NCI-H345 (cell line): ENCODE measurements around the gene AKR7A2.

Experiments
- DNase-seq: peaks from one replicate; lab custom pipeline; 2025; lab: John Stamatoyannopoulos, UW

Gene AKR7A2

DNA sequence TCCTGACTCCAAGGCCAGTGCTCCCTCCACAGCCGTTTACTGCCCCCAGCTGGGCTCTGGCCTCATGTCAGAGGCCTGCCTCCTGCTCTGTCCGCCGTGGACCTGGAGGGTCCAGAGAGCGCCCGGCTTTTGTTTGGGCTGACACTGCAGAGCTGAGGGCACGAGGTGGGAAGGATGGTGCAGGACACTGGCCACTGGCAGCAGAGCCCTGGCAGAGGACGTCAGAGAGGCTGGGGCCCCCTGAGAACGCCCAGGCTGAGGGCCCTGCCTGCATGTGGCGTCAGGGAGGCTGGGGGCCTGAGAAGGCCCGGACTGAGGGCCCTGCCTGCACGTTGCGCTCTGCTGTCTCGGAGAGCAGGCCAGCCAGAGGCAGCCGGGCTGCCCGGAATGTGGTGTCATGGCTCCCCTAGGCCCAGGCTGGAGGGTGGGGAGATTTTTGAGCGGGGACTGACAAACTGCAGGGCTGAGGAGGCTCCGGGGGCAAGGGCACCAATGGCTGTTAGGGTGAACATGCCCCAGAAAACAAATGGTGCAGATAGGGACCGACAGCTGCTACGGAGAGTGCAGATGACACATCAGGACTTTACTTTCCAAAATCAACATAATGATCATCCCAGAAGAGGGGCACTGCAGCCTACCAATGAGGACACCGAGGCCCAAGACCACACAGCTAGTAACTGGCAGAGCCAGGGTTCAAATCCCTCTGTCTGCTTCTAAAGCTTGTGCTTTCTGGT lies 31.8 kb upstream of the AKR7A2 start:
- no peak for DNase-seq

DNA sequence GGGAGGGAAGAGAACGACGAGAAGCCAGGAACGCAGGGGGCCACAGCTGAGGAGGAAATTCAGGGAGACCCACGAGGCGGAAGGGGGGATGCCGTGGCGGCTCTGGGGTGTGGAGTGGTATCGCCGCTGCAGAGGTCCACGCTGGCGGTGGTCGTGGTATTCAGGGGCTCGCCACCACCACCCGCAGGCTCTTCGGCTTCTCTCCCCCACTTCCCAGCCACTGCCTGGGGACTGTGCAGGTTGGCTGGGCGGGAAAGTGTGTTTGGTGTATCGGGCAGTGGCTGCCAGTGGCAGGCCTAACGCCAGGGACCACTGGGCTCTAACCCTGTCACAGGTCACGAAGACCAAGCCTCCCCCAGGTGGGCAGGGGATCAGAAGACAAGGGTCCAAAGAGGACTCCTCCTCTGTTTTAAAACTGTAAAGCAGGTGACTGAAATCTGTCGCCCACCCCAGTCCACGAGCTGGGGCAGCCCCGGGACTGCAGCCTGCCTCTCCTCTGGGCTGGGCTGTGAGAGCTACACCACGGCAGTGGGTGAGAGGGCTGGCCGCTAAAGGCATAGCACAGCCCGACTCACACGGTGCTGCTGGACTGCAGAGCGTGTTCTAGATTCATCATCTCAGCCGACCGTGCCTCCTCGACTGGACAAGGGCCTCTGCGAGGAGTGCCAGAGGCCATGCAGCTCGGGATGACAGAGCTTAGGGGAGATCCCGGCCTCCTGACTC lies 31.1 kb upstream of the AKR7A2 start:
- no peak for DNase-seq

DNA sequence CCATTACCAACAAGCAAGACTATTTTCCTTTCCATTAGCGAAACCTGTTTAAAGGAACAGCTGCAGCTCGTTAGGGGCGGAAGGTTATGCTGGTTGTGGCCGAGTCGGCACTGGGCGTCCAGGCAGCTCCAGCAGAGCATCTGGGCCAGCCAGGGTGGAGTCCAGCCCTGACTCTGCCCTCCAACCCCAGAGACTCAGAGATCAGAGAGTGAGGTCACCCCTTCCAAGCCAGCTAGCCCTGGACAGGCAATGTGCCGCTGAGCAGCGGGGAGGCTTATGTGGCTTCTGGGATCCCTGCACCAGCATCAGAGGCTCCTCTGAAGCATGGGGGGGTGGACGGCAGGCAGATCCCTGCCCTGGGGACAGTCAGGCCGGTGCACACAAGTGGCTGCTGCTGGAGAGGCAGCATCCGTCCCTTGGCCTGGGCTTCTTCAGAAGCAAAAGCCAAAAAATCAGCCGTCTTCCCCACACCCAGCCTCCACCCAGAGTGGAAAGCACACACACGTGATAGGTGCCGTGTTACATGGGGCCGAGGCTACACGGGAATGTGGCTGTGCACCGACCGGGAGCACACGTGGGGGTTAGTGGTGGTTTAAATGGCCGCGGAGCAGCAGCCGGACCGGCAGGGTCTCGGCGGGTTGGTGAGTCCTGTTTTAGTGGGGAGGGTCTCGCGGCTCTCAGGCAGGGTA lies 30.3 kb upstream of the AKR7A2 start:
- no peak for DNase-seq

DNA sequence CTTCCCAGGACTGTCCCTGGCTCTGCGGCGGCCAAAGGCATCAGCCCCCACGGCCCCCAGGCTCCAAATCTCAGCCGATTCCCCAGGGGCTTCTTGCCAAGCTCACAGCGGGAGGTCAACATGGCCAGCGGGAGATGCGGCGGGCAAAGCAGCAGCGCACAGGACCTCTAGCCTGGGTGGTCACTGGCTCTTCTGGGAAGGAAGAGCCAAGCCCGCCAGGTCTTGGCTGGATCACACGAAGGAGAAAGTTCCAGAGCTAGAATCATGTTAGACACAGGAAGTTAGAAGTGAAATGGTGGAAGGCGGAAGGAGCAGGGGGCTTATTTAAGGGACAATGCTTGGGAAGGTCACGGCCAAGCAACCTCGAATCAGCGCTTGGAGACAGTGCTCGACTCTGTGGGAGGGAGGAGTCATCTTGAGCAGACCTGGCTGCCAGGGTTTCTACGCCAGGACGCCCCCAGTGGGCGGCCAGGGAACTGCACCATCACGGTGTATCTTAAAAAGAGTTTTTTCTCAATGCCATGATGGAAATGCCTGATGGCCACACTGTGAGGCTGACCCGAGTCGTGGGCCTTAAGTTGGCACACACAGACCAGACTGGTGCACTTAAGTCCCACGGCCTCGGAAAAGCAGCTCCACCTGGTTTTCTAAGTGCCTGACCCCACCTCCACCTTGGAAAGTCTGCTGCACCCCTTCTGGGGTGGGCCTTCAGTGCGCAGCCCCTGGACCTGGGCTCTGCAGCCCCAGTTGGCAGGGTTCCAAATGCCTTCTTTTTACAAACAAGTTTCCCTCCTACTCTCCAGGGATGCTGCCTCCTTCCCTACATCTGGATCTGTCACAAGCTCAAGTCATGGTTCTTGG lies 29.5 kb upstream of the AKR7A2 start:
- peak; percentile 45 for DNase-seq

DNA sequence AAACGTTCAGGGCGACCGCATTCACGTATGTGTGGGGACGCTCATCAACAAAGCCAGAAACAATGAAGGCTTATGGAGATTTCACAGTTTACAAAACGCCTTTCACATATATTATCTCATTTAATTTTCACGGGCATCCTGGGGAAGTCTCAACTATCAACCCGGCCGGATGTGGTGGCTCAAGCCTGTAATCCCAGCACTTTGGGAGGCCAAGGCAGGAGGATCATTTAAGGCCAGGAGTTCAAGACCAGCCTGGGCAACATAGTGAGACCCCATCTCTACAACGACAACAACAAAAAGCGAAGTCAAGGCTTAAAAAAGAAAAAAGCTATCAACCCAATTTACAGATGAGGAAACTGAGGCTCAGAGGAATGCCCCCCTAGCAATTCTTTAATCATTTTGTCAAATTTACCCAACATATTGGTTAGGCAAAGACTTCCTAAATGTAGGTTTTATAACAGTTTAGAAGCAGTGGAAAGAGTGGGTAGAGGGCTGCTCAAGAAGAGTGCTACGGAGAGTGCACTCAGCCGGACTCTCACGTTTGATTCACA lies 28.5 kb upstream of the AKR7A2 start:
- no peak for DNase-seq

DNA sequence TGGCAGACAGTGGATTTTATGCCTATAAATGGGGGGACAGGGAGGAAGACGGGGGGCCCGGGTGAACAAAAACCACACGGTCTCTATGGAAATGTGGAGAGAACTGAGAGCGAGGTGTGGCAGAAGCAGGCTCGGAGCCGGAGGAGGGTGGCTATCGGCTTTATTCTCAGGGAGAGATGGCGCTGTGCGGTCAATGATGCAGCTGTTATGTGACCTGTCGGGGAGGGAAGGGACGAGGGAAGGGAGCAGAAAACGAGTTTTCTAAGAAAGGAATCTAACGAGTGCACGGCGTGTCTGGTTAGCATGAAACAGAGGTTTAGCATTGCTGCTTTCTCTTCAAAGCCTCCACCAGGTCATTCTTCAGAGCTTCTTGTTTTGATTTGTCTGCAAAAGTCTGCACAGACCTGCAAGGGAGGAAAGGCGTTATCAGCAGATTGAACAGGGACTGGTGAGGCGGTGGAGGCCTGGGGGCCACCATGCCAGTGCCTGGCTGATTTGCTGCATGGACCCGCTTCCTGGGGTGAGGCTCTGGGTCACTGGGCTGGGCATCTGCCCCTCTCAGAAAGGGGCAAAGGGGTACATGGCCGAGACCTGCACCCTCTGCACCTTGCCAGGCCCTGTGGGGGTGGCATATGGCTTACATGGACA lies 27.4 kb upstream of the AKR7A2 start:
- no peak for DNase-seq

DNA sequence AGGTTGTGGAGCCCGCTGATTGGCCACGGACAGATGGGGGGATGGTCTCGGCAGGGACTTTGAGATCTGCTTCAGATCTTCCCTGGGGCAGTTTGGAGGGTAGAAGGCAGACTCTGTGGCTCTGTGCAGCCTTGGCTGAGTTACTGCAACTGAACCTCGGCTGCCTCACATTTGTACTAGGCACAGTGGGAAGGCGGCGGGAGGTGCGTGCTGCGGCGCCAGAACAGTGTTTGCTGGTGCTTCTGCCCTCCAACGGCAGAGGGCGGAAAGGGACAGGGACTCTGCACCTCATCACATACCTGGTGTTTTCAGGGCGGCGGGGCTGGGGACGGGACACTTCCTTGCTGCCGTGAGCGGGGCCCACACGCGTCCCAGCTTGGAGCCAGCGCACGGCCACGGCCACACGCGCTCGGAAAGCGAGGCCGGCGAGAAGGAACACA lies 26.4 kb upstream of the AKR7A2 start:
- DNase-seq: peak; percentile 80

DNA sequence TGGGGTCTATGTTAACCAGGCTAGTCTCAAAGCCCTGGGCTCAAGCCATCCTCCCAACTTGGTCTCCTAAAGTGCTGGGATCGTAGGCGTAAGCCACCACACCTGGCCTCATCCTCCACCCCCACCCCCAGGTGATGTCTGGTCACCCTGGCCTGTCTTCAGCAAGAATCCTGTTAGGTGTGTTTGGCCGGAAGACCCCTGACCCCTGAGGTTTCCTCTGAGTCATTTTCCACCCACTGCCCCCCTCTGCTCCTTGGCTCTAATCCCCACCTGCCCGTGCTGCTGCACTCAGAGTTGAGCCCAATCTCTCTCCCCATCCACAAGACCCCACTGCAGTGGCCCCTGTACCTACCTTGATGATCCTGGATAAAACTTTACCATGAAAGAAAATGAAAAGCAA lies 25.3 kb upstream of the AKR7A2 start:
- DNase-seq: no peak

DNA sequence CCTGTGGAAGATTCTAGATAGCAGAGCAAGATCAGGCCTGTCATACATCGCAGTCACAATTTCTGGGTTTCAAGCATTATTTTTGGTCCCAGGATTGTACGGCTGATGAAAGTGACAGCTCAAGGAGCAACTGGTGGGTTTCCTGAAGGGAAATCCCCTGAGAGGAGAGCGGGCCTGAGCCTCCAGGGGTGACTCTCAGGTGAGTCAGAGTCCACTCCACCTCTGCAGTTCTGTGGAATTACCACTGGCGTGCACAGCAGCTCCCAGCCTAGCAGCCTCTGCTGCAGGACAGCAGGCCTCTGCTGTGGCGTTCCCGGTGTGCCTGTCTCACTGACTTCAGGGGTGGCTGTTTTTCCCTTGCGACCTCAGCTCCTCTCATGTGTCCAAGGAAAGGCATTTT lies 24.6 kb upstream of the AKR7A2 start:
- no peak for DNase-seq

DNA sequence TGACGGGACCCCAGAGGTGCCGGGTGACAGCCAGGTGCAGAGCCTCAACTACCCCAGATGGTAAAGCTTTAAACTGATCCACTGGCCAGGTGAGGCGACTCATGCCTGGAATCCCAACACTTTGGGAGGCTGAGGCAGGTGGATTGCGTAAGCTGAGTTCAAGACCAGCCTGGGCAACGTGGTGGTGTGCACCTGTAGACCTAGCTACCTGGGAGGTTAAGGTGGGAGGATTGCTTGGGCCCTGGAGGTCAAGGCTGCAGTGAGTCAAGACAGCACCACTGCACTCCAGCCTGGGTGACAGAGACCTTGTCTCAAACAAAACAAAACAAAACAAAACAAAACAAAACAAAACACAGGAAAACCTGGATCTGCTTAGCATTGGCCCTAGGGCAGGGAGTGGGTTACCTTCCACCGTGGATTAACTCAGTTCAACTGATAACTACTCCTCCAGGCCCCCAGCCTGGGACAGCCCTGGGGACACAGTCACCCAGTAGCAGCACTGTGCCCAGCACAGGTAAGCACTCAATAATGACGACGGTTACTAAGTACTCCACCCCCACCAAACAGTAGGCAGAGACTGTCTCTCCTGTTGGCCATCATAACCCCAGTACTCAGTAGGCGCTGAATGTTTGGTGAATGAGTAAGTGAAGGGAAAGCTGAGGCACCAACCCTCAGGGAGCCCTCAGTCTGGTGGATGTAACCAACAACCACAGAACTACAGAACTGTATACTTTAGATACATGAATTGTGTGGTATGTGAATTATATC lies 21.8 kb upstream of the AKR7A2 start:
- no peak for DNase-seq

DNA sequence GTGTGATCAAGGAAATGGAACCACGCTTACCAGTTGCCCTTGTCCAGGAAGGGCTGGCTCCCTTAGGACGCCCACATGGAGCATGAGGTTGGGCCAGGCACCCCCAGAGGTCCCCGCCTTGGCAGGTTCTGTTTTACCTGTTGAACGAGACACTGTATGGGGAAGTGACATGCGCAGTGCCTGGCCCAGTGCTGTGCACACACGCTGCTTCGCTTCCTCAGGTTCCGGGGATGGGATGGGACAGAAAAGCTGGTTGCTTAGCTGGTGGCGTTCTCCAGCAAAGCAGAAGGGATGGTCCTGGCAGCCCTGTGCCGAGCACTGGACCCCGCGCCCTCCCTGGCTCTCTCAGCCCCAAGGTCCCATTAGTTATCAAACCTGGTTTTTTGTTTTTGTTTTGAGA lies 20.9 kb upstream of the AKR7A2 start:
- no peak for DNase-seq

DNA sequence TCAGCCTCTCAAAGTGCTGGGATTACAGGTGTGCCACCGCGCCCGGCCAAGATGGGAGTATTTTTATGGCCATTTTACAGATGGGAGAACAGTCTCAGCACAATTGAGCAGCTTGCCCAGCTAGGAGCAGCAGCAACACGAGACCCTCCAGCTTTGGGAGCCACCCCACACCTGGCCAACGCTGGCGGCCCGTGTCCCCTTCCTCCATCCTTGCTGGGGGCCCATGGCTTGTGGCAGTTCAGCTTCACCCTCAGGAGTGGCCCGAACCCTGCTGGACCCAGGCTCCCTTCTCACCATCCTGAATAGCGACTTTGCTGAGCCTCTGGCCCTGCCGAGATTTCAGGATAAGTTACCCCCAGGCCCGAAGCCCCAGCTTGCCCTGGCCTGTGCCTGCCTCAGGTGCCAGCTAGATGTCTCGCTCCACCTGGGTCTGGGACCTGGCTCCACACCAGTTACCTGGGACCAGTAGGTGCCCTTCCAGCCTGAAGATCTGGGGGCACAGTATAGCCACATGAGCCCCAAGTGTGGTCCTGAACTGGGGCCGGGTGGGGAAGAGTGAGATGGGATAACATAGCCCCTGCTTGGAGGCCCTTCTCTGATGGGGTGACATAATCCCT lies 19.4 kb upstream of the AKR7A2 start:
- DNase-seq: no peak

DNA sequence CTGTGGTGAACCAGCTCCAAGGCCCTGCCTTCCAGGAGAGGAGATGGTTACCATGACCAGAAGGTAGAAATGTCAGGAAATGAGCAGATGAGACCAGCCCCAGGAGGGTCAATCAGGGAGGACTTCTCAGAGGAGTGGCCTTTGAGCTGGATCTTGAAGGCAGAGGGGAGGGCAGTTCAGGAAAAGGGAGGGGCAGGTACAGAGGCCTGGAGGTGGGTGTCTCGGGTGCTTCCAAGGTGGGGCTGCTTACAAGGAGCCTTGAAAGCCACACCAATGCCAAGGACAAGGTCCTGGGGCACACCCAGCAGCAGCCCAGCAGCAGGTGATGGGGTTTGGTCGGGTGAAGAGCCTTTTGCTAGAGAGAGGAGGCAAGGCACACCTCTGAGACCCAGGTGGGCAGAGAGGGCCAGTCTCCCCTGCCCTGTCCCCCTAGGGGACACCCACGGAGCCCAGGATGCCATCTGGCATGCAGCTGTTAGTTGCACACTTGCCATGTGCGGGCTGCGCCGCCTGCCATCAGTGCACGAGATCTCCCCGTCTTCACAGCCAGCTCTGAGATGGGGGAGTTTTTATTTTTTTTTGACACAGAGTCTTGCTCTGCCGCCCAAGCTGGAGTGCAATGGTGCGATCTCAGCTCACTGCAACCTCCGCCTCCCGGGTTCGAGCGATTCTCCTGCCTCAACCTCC lies 18.6 kb upstream of the AKR7A2 start:
- no peak for DNase-seq

DNA sequence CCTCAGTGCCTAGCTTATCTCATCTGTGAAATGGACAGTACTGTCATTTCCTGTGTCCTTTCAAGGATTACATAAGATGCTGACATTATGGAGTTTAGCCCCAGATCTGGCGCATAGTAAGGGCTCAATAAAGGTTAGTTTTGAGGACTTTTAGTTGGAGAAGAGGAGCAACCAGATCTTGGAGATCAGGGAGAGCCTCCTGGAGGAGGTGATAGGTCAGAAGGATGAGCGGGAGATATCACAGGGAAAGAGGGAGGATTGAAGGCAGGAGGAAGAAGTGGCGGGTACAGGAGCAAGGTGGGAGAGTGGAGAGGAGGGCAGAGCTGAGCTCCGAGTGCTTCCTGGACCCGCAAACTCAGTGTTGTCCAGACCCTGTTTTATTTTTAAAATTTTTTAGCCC lies 17.7 kb upstream of the AKR7A2 start:
- DNase-seq: no peak

DNA sequence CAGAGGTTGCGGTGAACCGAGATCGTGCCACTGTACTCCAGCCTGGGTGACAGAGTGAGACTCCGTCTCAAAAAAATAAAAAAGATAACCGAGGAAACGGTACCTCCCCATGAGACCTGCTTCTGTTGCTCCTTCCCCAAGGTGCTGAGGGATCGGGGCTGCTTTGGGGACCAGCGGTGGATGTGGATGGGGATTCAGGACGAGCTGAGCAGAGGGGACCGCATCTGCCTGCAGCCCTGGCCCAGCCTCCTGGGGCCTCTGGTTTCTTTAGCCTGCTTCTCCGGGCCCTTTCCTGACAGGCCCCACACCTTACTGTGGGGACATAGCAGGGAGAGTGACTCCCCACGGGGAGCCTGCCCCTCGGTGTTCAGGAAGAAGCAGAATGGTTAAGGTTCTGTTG lies 17.2 kb upstream of the AKR7A2 start:
- no peak for DNase-seq

DNA sequence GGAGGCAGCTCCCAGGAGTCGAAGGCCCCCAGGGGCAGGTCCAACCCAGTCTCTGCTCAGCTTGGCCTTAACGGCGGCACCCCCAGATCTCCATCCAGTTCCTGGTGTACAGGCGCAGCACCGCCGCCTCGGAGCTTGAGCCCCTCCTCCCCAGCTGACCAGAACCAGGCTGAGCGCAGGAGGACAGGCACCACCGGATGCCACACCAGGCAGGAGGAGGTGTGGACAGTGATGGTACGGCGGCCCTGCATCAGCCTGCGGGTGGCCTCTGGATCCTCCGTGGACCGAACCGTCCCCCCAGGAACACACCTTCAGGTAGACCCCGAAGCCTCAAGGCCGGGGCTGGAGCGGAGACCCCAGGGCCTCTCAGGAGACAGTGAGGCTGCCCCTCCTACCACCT lies 16.5 kb upstream of the AKR7A2 start:
- no peak for DNase-seq

DNA sequence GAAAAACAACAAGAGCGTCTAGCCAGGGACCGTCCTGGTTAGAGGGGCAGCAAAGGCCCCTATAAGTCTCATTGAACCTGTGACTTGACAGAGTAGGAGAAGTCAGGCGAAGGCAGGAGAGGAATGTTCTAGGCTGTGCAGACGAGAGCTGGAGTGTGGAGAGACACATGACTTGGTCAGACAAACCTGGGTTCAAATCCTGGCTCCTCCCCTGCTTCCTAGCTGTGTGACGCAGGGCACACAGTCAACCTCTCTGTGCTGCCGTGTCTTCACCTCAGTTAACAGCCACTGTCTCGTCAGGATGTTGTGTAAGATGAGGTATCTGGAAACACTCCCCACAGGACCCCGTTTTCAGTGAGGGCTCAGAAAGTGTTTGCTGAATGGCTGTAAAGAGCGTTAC lies 15.8 kb upstream of the AKR7A2 start:
- DNase-seq: no peak

DNA sequence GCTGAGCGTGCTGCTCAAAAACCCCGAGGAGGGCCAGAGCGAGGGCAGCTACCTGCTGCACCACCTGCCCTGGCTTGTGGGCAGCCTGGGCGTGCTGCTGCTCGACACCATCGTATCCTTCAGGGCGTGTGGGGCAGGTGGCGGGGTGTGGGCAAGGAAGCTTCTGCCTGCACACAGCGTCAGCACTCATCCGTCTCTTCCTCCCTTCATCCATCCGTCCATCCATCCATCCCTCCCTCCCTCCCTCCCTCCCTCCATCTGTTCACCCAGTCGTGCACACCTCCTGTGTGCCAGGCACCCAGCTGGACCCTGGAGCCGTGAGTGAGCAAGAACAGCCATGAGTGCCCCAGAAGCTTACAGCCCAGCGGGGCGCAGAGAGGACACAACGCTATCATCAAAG lies 15.4 kb upstream of the AKR7A2 start:
- DNase-seq: no peak

DNA sequence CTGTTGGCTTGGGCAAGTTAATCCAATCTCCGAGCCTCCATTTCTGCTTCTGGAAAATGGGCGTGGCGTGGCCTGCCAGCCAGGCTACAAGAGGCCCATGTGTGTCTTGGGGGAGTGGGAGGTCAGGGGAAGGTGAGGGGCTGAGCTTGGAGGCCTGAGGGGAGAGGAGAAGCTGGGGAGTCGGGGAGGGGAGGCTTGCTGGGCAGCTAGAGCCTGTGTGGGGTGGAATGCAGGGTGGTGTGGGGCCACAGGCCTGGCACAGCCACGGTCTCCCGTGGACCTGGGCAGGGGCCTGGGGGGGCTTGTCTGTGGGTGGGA lies 14.8 kb upstream of the AKR7A2 start:
- DNase-seq: no peak
